HEK293 (cell line): ENCODE results near the gene TEX9.

Experiments
- CTCF ChIP-seq: fragments of 450-650 bp; formaldehyde crosslinking; IDR thresholded peaks from 2 replicates; pipeline ENCODE4 v1.5.1; 2016; ENCODE audit warnings: missing biosample characterization, missing genetic modification characterization
- FEZF1 ChIP-seq: fragments of 450-650 bp; formaldehyde crosslinking; IDR thresholded peaks from 2 replicates; pipeline ENCODE4 v1.5.1; 2016; ENCODE audit warnings: missing biosample characterization, missing genetic modification characterization
- PATZ1 ChIP-seq: fragments of 450-650 bp; formaldehyde crosslinking; IDR thresholded peaks from 2 replicates; pipeline ENCODE4 v1.5.1; 2016; ENCODE audit warnings: missing biosample characterization, missing genetic modification characterization
- PRDM10 ChIP-seq: fragments of 450-650 bp; formaldehyde crosslinking; IDR thresholded peaks from 2 replicates; pipeline ENCODE4 v1.5.1; 2016; ENCODE audit warnings: missing biosample characterization, missing genetic modification characterization
- WT1 ChIP-seq: fragments of 450-650 bp; formaldehyde crosslinking; IDR thresholded peaks from 2 replicates; pipeline ENCODE4 v1.5.1; 2016; ENCODE audit warnings: missing biosample characterization, missing genetic modification characterization
- ZBTB11 ChIP-seq: fragments of 450-650 bp; formaldehyde crosslinking; conservative IDR thresholded peaks from 2 replicates; pipeline ENCODE4 v1.5.1; 2016; ENCODE audit warnings: low read depth, missing biosample characterization, missing genetic modification characterization
- ZNF23 ChIP-seq: fragments of 450-650 bp; formaldehyde crosslinking; IDR thresholded peaks from 2 replicates; pipeline ENCODE4 v1.5.1; 2016; ENCODE audit warnings: missing biosample characterization, missing genetic modification characterization, borderline replicate concordance
- TF ChIP-seq, protein P1 (sequence below): fragments of 450-650 bp; formaldehyde crosslinking; IDR thresholded peaks from 2 replicates; pipeline ENCODE4 v1.5.1; 2016; ENCODE audit warnings: missing biosample characterization, missing genetic modification characterization

GRCh38 chr15:56356616-56357015 lies 8.6 kb upstream of the TEX9 start:
- no peak for TF ChIP-seq CTCF (tag by site-specific recombination)
- TF ChIP-seq PATZ1 (tag by site-specific recombination): no peak
- no peak for TF ChIP-seq ZBTB11 (tag by site-specific recombination)
- no peak for TF ChIP-seq ZNF23 (tag by site-specific recombination)
- TF ChIP-seq, protein P1, sequence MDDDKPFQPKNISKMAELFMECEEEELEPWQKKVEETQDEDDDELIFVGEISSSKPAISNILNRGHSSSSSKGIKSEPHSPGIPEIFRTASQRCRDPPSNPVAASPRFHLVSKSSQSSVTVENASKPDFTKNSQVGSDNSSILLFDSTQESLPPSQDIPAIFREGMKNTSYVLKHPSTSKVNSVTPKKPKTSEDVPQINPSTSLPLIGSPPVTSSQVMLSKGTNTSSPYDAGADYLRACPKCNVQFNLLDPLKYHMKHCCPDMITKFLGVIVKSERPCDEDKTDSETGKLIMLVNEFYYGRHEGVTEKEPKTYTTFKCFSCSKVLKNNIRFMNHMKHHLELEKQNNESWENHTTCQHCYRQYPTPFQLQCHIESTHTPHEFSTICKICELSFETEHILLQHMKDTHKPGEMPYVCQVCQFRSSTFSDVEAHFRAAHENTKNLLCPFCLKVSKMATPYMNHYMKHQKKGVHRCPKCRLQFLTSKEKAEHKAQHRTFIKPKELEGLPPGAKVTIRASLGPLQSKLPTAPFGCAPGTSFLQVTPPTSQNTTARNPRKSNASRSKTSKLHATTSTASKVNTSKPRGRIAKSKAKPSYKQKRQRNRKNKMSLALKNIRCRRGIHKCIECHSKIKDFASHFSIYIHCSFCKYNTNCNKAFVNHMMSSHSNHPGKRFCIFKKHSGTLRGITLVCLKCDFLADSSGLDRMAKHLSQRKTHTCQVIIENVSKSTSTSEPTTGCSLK (tag by site-specific recombination): no peak
- no peak for TF ChIP-seq FEZF1 (tag by site-specific recombination)
- no peak for TF ChIP-seq PRDM10 (tag by site-specific recombination)
- no peak for TF ChIP-seq WT1 (tag by site-specific recombination)
